Naive thymus-derived CD4-positive, alpha-beta T cell (primary cell): Measurements from ENCODE around the gene PRPF31. TPM values are rescaled to one million over a fixed set of nuclear protein-coding genes. Genes with fewer than 3 reads are reported as not detected.
A peak's percentile ranks its signal among the peaks of the same experiment; 100 is the strongest.

ENCODE experiments used
- ATAC-seq: fragments of 150-1000 bp; cut with Tn5 transposase; 2 replicates; pipeline ENCODE4 v1.10.0; 2021; ENCODE audit warnings: mild to moderate bottlenecking, moderate library complexity
- CTCF ChIA-PET: fragments of 350-600 bp; sonication (Branson Sonifier 250); formaldehyde crosslinking; loops from one replicate; lab custom pipeline; 2021; ENCODE audit warnings: antibody characterized with exemption; lab: Charles Lee
- POLR2A ChIA-PET: fragments of 350-600 bp; sonication (Branson Sonifier 250); formaldehyde crosslinking; loops from one replicate; lab custom pipeline; 2021; ENCODE audit warnings: antibody characterized with exemption, inconsistent platforms; lab: Charles Lee
- DNase-seq, 9 donors: peaks; one replicate each; pipeline versions ENCODE4 v3.0.0 to v3.0.0-alpha.2; 2020 to 2022; ENCODE audit warnings: mixed read lengths in 1 of 9
- H3K27ac ChIP-seq: one replicate; pipeline ENCODE4 v1.7.0; 2013; ENCODE audit warnings: mild to moderate bottlenecking, low read depth, low read length, moderate library complexity
- H3K27me3 ChIP-seq, 2 donors: one replicate each; pipeline ENCODE4 v1.7.0; 2013; ENCODE audit warnings: low read length in 2 of 2, mild to moderate bottlenecking in 2 of 2, moderate library complexity in 2 of 2; ENCODE audit not compliant: control insufficient read depth in 2 of 2, insufficient read depth in 2 of 2
- H3K36me3 ChIP-seq, 3 experiments: 1 replicate in 2 of 3; 2 replicates in 1 of 3; pipeline ENCODE4 v1.7.0; 2013; ENCODE audit warnings: low read length in 3 of 3, mild to moderate bottlenecking in 3 of 3, moderate library complexity in 1 of 3; ENCODE audit not compliant: insufficient read depth in 3 of 3, control insufficient read depth in 2 of 3
- H3K4me1 ChIP-seq, 2 donors: one replicate each; pipeline ENCODE4 v1.7.0; 2013; ENCODE audit warnings: low read length in 2 of 2, mild to moderate bottlenecking in 2 of 2, moderate library complexity in 1 of 2; ENCODE audit not compliant: control insufficient read depth in 2 of 2, insufficient read depth in 2 of 2
- H3K4me3 ChIP-seq: 2 replicates; pipeline ENCODE4 v1.7.0; 2013; ENCODE audit warnings: mild to moderate bottlenecking, low read length
- H3K9me3 ChIP-seq, 3 experiments: 1 replicate in 2 of 3; 2 replicates in 1 of 3; pipeline ENCODE4 v1.7.0; 2013; ENCODE audit warnings: low read length in 3 of 3; ENCODE audit not compliant: control insufficient read depth in 2 of 3
- H3K27ac Mint-ChIP-seq, 9 donors: one replicate each; pipeline ENCODE4 v1.8.0; 2020 to 2022; ENCODE audit warnings: mixed read lengths in 9 of 9, mild to moderate bottlenecking in 8 of 9, moderate library complexity in 5 of 9, inconsistent platforms in 2 of 9
- H3K27me3 Mint-ChIP-seq, 5 donors: one replicate each; pipeline ENCODE4 v1.8.0; 2021 to 2022; ENCODE audit warnings: mixed read lengths in 5 of 5, mild to moderate bottlenecking in 1 of 5
- H3K36me3 Mint-ChIP-seq, 5 donors: one replicate each; pipeline ENCODE4 v1.8.0; 2020 to 2022; ENCODE audit warnings: mixed read lengths in 5 of 5, mild to moderate bottlenecking in 3 of 5, inconsistent platforms in 1 of 5
- H3K4me1 Mint-ChIP-seq, 7 donors: one replicate each; pipeline ENCODE4 v1.8.0; 2020 to 2022; ENCODE audit warnings: mixed read lengths in 7 of 7, mild to moderate bottlenecking in 3 of 7, inconsistent platforms in 1 of 7
- H3K4me3 Mint-ChIP-seq, 10 donors: one replicate each; pipeline ENCODE4 v1.8.0; 2020 to 2022; ENCODE audit warnings: mild to moderate bottlenecking in 10 of 10, mixed read lengths in 10 of 10, moderate library complexity in 6 of 10, inconsistent platforms in 2 of 10
- H3K9me3 Mint-ChIP-seq, 11 donors: one replicate each; pipeline ENCODE4 v1.8.0; 2020 to 2022; ENCODE audit warnings: mixed read lengths in 11 of 11, mild to moderate bottlenecking in 4 of 11, inconsistent platforms in 1 of 11, moderate library complexity in 1 of 11
- intact Hi-C, 2 donors: fragments of 100-400 bp; cut with micrococcal nuclease; formaldehyde crosslinking; loops; one replicate each; pipeline ENCODE4 v1.15.1; 2023
- polyA plus RNA-seq, 2 donors: library from polyadenylated mRNA; unstranded; fragments of 300-500 nt; fragmentation: Illumina TruSeq; gene quantifications; one replicate each; pipeline ENCODE4 v1.2.3, GENCODE V29; 2021
- total RNA-seq, 6 experiments: library from RNA in 5 of 6; stranded (reverse) in 5 of 6; gene quantifications; 1 replicate in 5 of 6; 2 replicates in 1 of 6; pipeline ENCODE4 v1.2.3 and lab custom pipeline; 2021 to 2026

PRPF31 gene
- total and polyA plus RNA-seq, 7 experiments from 2014 or later, result 51.8 to 87.4 (median 74.8) TPM

GRCh38 chr19:54105796-54106195 lies 9.8 kb upstream of the PRPF31 start:
- ATAC-seq (no peak), DNase-seq (no peak)
- H3K27ac ChIP-seq, result no peak overlapping the region
- ChIA-PET POLR2A (interaction anchor here (0.6 to 1.5 kb wide), 2 partner anchors 10 to 233 kb away, joined by 3 to 6 read pairs; partner anchors contain the start of genes PRPF31 and TFPT), CTCF (no interaction called here)
- no peaks in the 10 kb centered on the region for H3K27me3 ChIP-seq
- peaks cover 0 to 2% (median 0%) of the 10 kb centered on the region in 5 donors for H3K27me3 Mint-ChIP-seq
- H3K36me3 ChIP-seq, result peaks cover 4 to 59% (median 11%) of the 10 kb centered on the region in 3 experiments
- H3K4me1 Mint-ChIP-seq, result peaks cover 5 to 40% (median 26%) of the 10 kb centered on the region in 7 donors
- peaks cover 0 to 2% (median 0%) of the 10 kb centered on the region in 11 donors for H3K9me3 Mint-ChIP-seq
- H3K4me3 ChIP-seq, result no peak overlapping the region
- H3K27ac Mint-ChIP-seq, result peak overlapping the region in 2 of 9 donors; percentile 56 to 74
- H3K36me3 Mint-ChIP-seq, result peaks cover 2 to 25% (median 2%) of the 10 kb centered on the region in 5 donors
- H3K4me3 Mint-ChIP-seq, result peak overlapping the region in 3 of 10 donors; percentile 29 to 44 (median 41)
- H3K4me1 ChIP-seq, result peaks cover 0 to 6% of the 10 kb centered on the region in 2 donors
- intact Hi-C loops, result no loop called here
- no peaks in the 10 kb centered on the region for H3K9me3 ChIP-seq

DNA sequence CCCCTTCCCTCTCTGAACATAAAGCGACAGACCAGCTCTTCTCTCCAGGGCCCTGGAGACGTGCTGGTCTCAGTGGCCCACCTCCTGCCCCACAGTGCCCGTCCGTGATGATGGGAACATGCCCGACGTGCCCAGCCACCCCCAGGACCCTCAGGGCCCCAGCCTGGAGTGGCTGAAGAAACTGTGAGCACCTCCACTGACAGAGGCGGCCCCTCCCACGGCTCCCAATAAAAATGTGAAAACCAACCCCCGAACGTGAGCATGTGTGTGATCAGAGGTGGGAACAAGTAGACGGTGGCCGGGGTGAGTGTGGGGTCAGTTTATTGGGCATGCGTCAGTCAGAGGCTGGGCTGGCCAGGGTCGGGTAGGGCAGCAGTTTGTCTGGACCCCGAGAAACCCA lies 8.8 kb upstream of the PRPF31 start:
- intact Hi-C loops, result no loop called here
- Histone ChIP-seq H3K4me3 (no peak overlapping the region), H3K4me1 (peaks cover 0 to 6% of the 10 kb centered on the region in 2 donors), H3K27me3 (no peaks in the 10 kb centered on the region), H3K27ac (no peak overlapping the region), H3K36me3 (peaks cover 4 to 63% (median 14%) of the 10 kb centered on the region in 3 experiments), H3K9me3 (no peaks in the 10 kb centered on the region)
- peaks cover 5 to 35% (median 28%) of the 10 kb centered on the region in 7 donors for H3K4me1 Mint-ChIP-seq
- ATAC-seq, result no peak
- H3K9me3 Mint-ChIP-seq, result peaks cover 0 to 2% (median 0%) of the 10 kb centered on the region in 11 donors
- POLR2A ChIA-PET, result no interaction called here
- H3K27ac Mint-ChIP-seq, result peak overlapping the region in 1 of 9 donors; percentile 20
- peaks cover 3 to 27% (median 4%) of the 10 kb centered on the region in 5 donors for H3K36me3 Mint-ChIP-seq
- CTCF ChIA-PET, result interaction anchor here (0.7 kb wide), 1 partner anchor 67 kb away, joined by 3 read pairs; no protein-coding TSS in a partner anchor
- H3K4me3 Mint-ChIP-seq, result peak overlapping the region in 1 of 10 donors; percentile 41
- H3K27me3 Mint-ChIP-seq, result peaks cover 0 to 2% (median 0%) of the 10 kb centered on the region in 5 donors
- peak in 1 of 9 donors; percentile 4 for DNase-seq

GRCh38 chr19:54107876-54108490 lies 7.6 kb upstream of the PRPF31 start:
- Mint-ChIP-seq H3K36me3 (peaks cover 3 to 27% (median 4%) of the 10 kb centered on the region in 5 donors), H3K9me3 (no peaks in the 10 kb centered on the region), H3K4me3 (no peak overlapping the region), H3K4me1 (peaks cover 0 to 29% (median 25%) of the 10 kb centered on the region in 7 donors), H3K27ac (peak overlapping the region in 1 of 9 donors; percentile 49), H3K27me3 (no peaks in the 10 kb centered on the region)
- intact Hi-C loops, result no loop called here
- no peaks in the 10 kb centered on the region for H3K9me3 ChIP-seq
- DNase-seq (peak in 1 of 9 donors; percentile 4), ATAC-seq (no peak)
- no peak overlapping the region for H3K27ac ChIP-seq
- ChIA-PET POLR2A (no interaction called here), CTCF (interaction anchor here (0.6 kb wide), 1 partner anchor 11 kb away, joined by 3 read pairs; no protein-coding TSS in a partner anchor)
- no peaks in the 10 kb centered on the region for H3K27me3 ChIP-seq
- no peak overlapping the region for H3K4me3 ChIP-seq
- H3K4me1 ChIP-seq, result peaks cover 0 to 6% of the 10 kb centered on the region in 2 donors
- peaks cover 4 to 59% (median 14%) of the 10 kb centered on the region in 3 experiments for H3K36me3 ChIP-seq

GRCh38 chr19:54108496-54108895 lies 7.1 kb upstream of the PRPF31 start:
- H3K27me3 Mint-ChIP-seq, result no peaks in the 10 kb centered on the region
- no peaks in the 10 kb centered on the region for H3K27me3 ChIP-seq
- no peaks in the 10 kb centered on the region for H3K9me3 ChIP-seq
- ChIA-PET POLR2A (no interaction called here), CTCF (no interaction called here)
- DNase-seq (no peak), ATAC-seq (no peak)
- H3K36me3 ChIP-seq, result peaks cover 4 to 58% (median 14%) of the 10 kb centered on the region in 3 experiments
- intact Hi-C loops, result no loop called here
- H3K4me3 Mint-ChIP-seq, result no peak overlapping the region
- H3K27ac ChIP-seq, result no peak overlapping the region
- no peak overlapping the region for H3K4me3 ChIP-seq
- peaks cover under 1 to 29% (median 23%) of the 10 kb centered on the region in 7 donors for H3K4me1 Mint-ChIP-seq
- H3K36me3 Mint-ChIP-seq, result peaks cover 3 to 27% (median 4%) of the 10 kb centered on the region in 5 donors
- H3K4me1 ChIP-seq, result peaks cover 0 to 1% of the 10 kb centered on the region in 2 donors
- H3K27ac Mint-ChIP-seq, result no peak overlapping the region
- no peaks in the 10 kb centered on the region for H3K9me3 Mint-ChIP-seq

DNA sequence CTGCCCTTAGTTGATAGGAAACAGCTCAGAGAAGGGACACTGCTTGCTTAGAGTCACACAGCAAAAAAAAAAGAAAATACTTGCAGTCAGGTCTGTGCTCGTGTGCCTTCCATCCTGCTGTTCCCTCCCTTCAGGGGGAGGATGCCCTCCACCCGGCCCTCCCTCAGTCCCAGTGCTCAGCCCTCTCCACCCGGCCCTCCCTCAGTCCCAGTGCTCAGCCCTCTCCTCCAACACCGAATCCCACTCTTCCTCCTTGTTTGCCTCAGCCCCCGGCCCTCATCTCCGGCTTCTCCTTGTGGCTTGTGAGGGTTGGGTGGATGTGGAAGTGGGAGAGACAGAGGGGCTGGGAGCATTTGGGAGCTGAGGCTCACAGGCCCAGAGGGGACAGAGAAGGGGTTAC lies 5.9 kb upstream of the PRPF31 start:
- intact Hi-C loops, result loop anchor here in 1 of 2 donors (10.0 kb wide), 1 partner anchor 1005 kb away; the partner anchor contains the start of gene PPP1R12C
- DNase-seq, result peak in 1 of 9 donors; percentile 2
- Mint-ChIP-seq H3K9me3 (no peaks in the 10 kb centered on the region), H3K27ac (no peak overlapping the region), H3K4me1 (peaks cover 12 to 35% (median 29%) of the 10 kb centered on the region in 7 donors), H3K4me3 (no peak overlapping the region), H3K36me3 (peaks cover 3 to 27% (median 4%) of the 10 kb centered on the region in 5 donors), H3K27me3 (no peaks in the 10 kb centered on the region)
- ChIA-PET POLR2A (no interaction called here), CTCF (interaction anchor here (0.6 kb wide), 1 partner anchor 27 kb away, joined by 4 read pairs; no protein-coding TSS in a partner anchor)
- Histone ChIP-seq H3K9me3 (no peaks in the 10 kb centered on the region), H3K4me1 (peaks cover 8 to 9% of the 10 kb centered on the region in 2 donors), H3K36me3 (peaks cover 4 to 58% (median 14%) of the 10 kb centered on the region in 3 experiments), H3K4me3 (no peak overlapping the region), H3K27ac (no peak overlapping the region), H3K27me3 (no peaks in the 10 kb centered on the region)
- ATAC-seq, result no peak

DNA sequence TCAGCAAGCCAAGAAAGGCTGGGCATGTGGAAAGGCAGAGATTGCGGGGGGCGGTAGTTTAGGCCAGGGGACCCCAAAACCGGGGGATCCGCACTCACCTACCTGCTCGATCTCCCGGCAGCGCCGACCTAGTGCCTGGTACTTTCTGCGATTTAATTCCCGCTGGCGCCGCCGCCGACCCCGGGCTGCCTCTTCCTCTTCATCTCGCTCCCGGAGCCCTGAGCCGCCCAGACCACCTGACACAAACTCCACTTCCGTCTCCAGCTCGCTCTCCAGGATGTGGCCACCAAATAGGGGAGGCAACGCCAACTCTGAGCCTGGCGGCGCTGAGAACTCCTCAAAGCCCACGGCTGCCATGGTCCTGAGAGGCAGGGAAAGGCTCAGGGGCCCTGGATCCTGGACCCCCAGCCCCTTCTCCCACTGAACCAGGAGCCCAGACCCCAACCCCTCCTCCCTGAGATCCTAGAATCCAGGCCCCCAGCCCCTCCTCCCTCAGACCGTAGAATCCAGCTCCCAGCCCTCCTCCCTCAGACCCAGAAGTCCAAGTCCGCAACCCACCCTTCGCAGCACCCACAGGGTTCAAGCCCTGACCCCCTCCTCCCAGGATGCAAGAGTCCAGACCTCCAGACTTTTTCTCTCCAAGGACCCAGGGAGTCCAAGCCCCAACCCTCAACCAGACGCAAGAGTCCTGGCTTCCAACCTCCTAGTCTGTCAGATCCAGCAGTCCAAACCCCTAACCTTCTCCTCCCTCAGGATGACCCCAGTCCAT lies 1.0 kb upstream of the PRPF31 start:
- POLR2A ChIA-PET, result interaction anchor here (0.5 to 5.0 kb wide), 17 partner anchors 10 to 1294 kb away, joined by 3 to 86 read pairs (median 4); partner anchors contain the start of genes CNOT3, LENG1, MBOAT7 and MYADM
- Mint-ChIP-seq H3K27ac (peak overlapping the region; percentile 88 to 97 (median 94)), H3K36me3 (peaks cover 3 to 22% (median 9%) of the 10 kb centered on the region in 5 donors), H3K4me3 (peak overlapping the region; percentile 86 to 96 (median 94)), H3K9me3 (peaks cover 0 to 5% (median 0%) of the 10 kb centered on the region in 11 donors), H3K4me1 (peaks cover 23 to 48% (median 42%) of the 10 kb centered on the region in 7 donors), H3K27me3 (peaks cover 0 to 2% (median 0%) of the 10 kb centered on the region in 5 donors)
- intact Hi-C loops, result loop anchor here (1.0 to 10.0 kb wide), 14 partner anchors 12 to 1003 kb away; partner anchors contain the start of genes CNOT3 (in 2 of the 2), LENG1 (in 2 of the 2), NDUFA3 (in 2 of the 2) and PPP1R12C (in 2 of the 2)
- Histone ChIP-seq H3K27ac (peak overlapping the region; percentile 88), H3K27me3 (no peaks in the 10 kb centered on the region), H3K4me3 (peak overlapping the region; percentile 94), H3K36me3 (peaks cover 4 to 33% (median 10%) of the 10 kb centered on the region in 3 experiments), H3K9me3 (no peaks in the 10 kb centered on the region), H3K4me1 (peaks cover 11 to 20% of the 10 kb centered on the region in 2 donors)
- CTCF ChIA-PET, result interaction anchor here (0.9 to 1.5 kb wide), 3 partner anchors 12 to 22 kb away, joined by 3 read pairs; no protein-coding TSS in a partner anchor
- peak; percentile 21 for ATAC-seq
- peak in 8 of 9 donors; percentile 39 to 49 (median 45) for DNase-seq
